Esophagus squamous epithelium (tissue), 5 donors: ENCODE data around the gene EIF2D. TPM values are rescaled to one million over a fixed set of nuclear protein-coding genes. Genes with fewer than 3 reads are reported as not detected.

ENCODE experiments used
- DNase-seq: peaks from one replicate; lab custom pipeline; 2025; lab: John Stamatoyannopoulos, UW
- H3K27ac ChIP-seq, 4 donors: fragments of 200-600 bp; sonication (generic); one replicate each; pipeline ENCODE4 v1.5.1; 2016 to 2019; ENCODE audit warnings: mild to moderate bottlenecking in 1 of 4
- H3K27me3 ChIP-seq, 4 donors: fragments of 200-600 bp; sonication (generic); 1 replicate in 3 of 4; 2 replicates in 1 of 4; pipeline versions ENCODE4 v1.5.1 to v1.6.0; 2017 to 2021; ENCODE audit warnings: antibody characterized with exemption in 1 of 4
- H3K36me3 ChIP-seq, 3 donors: fragments of 200-600 bp; sonication (generic); one replicate each; pipeline ENCODE4 v1.5.1; 2016 to 2019
- H3K4me1 ChIP-seq, 3 donors: fragments of 200-600 bp; sonication (generic); one replicate each; pipeline ENCODE4 v1.5.1; 2017 to 2019
- H3K4me3 ChIP-seq, 4 donors: fragments of 200-600 bp; sonication (generic); 1 replicate in 3 of 4; 2 replicates in 1 of 4; pipeline ENCODE4 v1.5.1; 2016 to 2019; ENCODE audit warnings: mild to moderate bottlenecking in 2 of 4, moderate library complexity in 1 of 4
- H3K9me3 ChIP-seq, 3 donors: fragments of 200-600 bp; sonication (generic); one replicate each; pipeline ENCODE4 v1.5.1; 2016 to 2019
- CTCF ChIP-seq, 6 experiments: fragments of 450-650 bp in 4 of 6; fragments of 200-600 bp in 2 of 6; sonication (generic) in 2 of 6; IDR thresholded peaks; one replicate each; pipeline ENCODE4 v1.5.1; 2016 to 2019; ENCODE audit warnings: antibody characterized with exemption in 6 of 6, mild to moderate bottlenecking in 4 of 6, moderate library complexity in 4 of 6
- POLR2A ChIP-seq, 4 donors: fragments of 450-650 bp; IDR thresholded peaks; one replicate each; pipeline ENCODE4 v1.6.1; 2017; ENCODE audit warnings: antibody characterized with exemption in 4 of 4, mild to moderate bottlenecking in 4 of 4, moderate library complexity in 3 of 4
- WGBS, 2 donors: methylation state at CpG; one replicate each; pipeline ENCODE4 v1.1.5; 2018; 5-methylcytosine and 5-hydroxymethylcytosine counted together
- intact Hi-C: fragments of 100-400 bp; cut with DNase I; formaldehyde crosslinking; loops from one replicate; pipeline ENCODE4 v1.15.0; 2022
- total RNA-seq, 4 donors: library from RNA; depleted of rRNA; stranded (reverse); fragments of >200 nt; gene quantifications; one replicate each; pipeline ENCODE4 v1.1.0, GENCODE V29; 2016
- donor health status: DM: yes; HTN: yes; CAD: no.

EIF2D gene
- total RNA-seq, 4 donors from 2014 or later = 26.8 to 54.4 (median 42.2) TPM

DNA sequence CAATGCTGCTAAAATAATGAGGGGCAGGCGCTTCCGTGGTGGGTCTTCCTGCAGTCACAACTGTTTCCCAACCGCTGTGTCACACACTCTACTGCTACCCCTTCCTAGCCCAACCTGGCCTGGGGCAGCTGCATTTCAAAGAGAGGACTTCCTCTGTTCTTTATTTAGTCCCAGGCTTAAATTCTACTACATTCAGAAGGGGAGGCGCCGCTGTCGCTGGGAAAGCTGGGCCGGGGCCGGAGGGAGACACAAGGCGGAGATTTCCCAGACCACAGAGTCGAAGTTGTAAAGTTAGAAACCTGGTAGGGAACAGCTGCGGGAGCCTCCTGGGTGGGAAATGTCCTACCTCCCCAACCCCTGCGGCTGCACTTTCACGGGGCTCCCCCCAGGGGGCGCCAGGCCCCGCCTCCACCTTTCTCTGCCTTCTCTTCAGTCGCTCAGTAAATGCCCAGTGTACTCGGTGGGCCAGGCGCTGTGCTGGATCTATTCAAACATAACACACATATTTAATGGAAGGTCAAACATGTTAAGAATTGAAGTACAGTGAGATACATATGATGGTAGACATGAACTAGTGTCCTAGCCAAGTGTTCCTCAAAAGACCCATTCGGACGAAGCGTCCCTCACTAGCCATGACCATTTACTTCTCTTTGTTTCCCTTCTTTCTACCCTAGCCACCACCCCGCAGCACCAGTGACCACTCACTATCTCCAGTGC is 46.2 kb upstream of the EIF2D start:
- Histone ChIP-seq H3K9me3 (no peaks in the 10 kb centered on the region), H3K36me3 (no peaks in the 10 kb centered on the region), H3K4me3 (no peak overlapping the region), H3K27ac (no peak overlapping the region), H3K27me3 (peaks cover 0 to 15% (median 0%) of the 10 kb centered on the region in 4 donors), H3K4me1 (peaks cover 5 to 39% (median 17%) of the 10 kb centered on the region in 3 donors)
- WGBS, 2 donors = 58 to 65% methylated on average over 11 to 19 of the region's 22 CpGs
- intact Hi-C loops = no loop called here
- DNase-seq = no peak
- peak; percentile 7 to 66 (median 51) for TF ChIP-seq CTCF (IDR thresholded peaks at IDR 0.05)
- no peak for TF ChIP-seq POLR2A (IDR thresholded peaks at IDR 0.05)

DNA sequence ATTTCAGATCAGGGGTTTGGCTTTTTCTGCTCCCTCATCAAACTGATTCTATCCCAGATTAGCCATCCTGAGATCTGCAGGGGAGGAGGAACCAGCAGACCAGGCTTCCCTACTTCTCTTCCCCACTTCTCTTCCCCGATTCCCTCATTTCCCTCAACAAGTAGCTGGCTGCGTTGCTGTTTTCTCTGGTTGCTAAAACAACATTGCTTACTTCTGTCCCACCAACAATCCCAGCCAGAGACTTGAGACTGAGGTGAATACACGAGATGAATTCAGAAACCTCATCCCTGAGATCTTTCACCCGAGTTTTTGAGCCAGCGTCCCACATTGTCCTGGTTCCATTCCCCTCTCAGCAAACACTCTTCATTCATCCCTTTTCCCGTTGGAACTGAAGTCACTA is 45.5 kb upstream of the EIF2D start:
- H3K27me3 ChIP-seq = peaks cover 0 to 13% (median 0%) of the 10 kb centered on the region in 4 donors
- H3K4me1 ChIP-seq = peaks cover 9 to 43% (median 20%) of the 10 kb centered on the region in 3 donors
- no peak overlapping the region for H3K27ac ChIP-seq
- H3K9me3 ChIP-seq = no peaks in the 10 kb centered on the region
- WGBS, 2 donors = 54 to 67% methylated on average over 5 to 6 of the region's 6 CpGs
- no peaks in the 10 kb centered on the region for H3K36me3 ChIP-seq
- DNase-seq = no peak
- intact Hi-C loops = no loop called here
- TF ChIP-seq POLR2A (IDR thresholded peaks at IDR 0.05) (no peak), CTCF (IDR thresholded peaks at IDR 0.05) (no peak)
- no peak overlapping the region for H3K4me3 ChIP-seq

DNA sequence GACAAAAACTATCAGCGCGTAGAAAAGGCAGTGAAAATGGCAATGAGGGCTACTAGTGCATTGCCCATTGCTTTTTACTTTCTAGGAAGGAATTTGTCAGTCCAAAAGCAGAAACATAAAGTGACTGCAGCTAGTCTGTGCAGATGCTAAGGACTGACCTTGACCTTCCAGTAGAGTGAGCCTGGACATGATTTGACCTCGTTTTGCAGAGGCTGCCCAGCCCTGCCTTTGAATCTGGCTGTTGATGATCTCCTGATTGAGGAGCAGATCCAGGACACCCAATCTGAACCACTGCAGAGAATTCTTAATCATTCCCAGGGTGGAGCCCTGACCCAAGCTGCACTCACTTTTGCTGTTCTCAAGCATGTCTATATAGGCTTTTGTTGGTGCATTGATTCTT is 44.7 kb upstream of the EIF2D start:
- H3K9me3 ChIP-seq = no peaks in the 10 kb centered on the region
- no peaks in the 10 kb centered on the region for H3K36me3 ChIP-seq
- H3K27ac ChIP-seq = no peak overlapping the region
- DNase-seq = no peak
- WGBS, 2 donors = 81 to 89% methylated on average over 3 of the region's 3 CpGs
- peaks cover 0 to 11% (median 0%) of the 10 kb centered on the region in 4 donors for H3K27me3 ChIP-seq
- TF ChIP-seq POLR2A (IDR thresholded peaks at IDR 0.05) (no peak), CTCF (IDR thresholded peaks at IDR 0.05) (no peak)
- intact Hi-C loops = no loop called here
- no peak overlapping the region for H3K4me3 ChIP-seq
- peaks cover 10 to 51% (median 22%) of the 10 kb centered on the region in 3 donors for H3K4me1 ChIP-seq

DNA sequence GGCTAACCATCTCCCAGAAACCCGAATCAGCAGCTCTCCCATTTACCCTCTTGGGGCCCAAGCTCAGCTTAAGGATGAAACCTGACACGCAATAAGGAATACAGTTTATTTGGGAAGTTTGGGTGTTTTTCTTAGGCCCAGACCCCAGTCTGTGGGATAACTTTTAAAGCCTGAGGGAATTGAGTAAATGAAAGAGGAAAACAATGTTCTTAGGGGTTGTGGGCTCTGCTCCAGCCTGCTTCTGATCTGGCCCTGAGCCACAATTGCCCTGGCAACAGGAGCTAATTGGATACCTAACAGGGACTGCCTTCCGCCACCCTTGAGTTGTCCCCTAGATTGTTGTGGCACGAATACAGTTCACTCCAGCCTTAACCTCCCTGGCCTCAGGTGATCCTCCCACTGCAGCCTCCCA is 43.2 kb upstream of the EIF2D start:
- TF ChIP-seq POLR2A (IDR thresholded peaks at IDR 0.05) (no peak), CTCF (IDR thresholded peaks at IDR 0.05) (no peak)
- Histone ChIP-seq H3K27ac (peak overlapping the region in 1 of 4 donors; percentile 2), H3K4me3 (no peak overlapping the region), H3K4me1 (peaks cover 10 to 51% (median 22%) of the 10 kb centered on the region in 3 donors), H3K27me3 (peaks cover 0 to 10% (median 0%) of the 10 kb centered on the region in 4 donors), H3K36me3 (no peaks in the 10 kb centered on the region), H3K9me3 (no peaks in the 10 kb centered on the region)
- intact Hi-C loops = no loop called here
- DNase-seq = no peak
- 71 to 83% methylated on average over 4 of the region's 4 CpGs for WGBS, 2 donors

DNA sequence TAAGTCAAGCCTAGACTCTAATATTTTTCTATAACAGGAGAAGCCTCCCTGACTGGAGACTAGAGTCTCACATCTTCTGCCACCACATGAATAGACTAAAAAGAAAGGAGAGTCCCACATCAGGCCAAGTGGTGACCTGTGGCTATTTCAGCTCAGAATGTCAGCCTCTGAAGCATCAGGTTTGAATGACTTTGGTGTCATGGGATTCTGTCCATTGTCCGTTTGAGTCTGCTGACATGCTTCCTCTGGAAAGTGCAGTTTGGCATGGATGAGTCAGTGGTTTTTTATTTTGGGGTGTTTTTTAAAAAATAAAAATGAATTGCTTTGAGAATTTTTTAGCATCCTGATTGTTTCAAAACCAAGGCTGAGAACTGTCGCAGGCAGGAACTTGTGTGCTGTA is 42.6 kb upstream of the EIF2D start:
- Histone ChIP-seq H3K36me3 (no peaks in the 10 kb centered on the region), H3K27me3 (peaks cover 0 to 10% (median 0%) of the 10 kb centered on the region in 4 donors), H3K4me3 (no peak overlapping the region), H3K4me1 (peaks cover 10 to 48% (median 22%) of the 10 kb centered on the region in 3 donors), H3K9me3 (no peaks in the 10 kb centered on the region), H3K27ac (peak overlapping the region in 2 of 4 donors; percentile 2 to 24)
- no peak for TF ChIP-seq CTCF (IDR thresholded peaks at IDR 0.05)
- no peak for TF ChIP-seq POLR2A (IDR thresholded peaks at IDR 0.05)
- intact Hi-C loops = no loop called here
- no peak for DNase-seq
- WGBS, 2 donors = 47 to 54% methylated on average over 2 of the region's 2 CpGs
